Umbilical cord (tissue), 2 donors: ENCODE data around the gene PARP15. TPM values are rescaled to one million over a fixed set of nuclear protein-coding genes. Genes with fewer than 3 reads are reported as not detected.
"Not testable (repeated sequence)": the region's sequence is repeated elsewhere in the genome, so short reads cannot be mapped to it uniquely, and the experiment has no call there.

Source experiments
- DNase-seq: peaks from one replicate; pipeline ENCODE4 v3.0.0-alpha.2; 2015; ENCODE audit warnings: low spot score
- total RNA-seq: library from RNA; depleted of rRNA; stranded (reverse); fragments of >200 nt; gene quantifications from one replicate; pipeline ENCODE4 v1.2.3, GENCODE V29; 2014; ENCODE audit warnings: low replicate concordance; ENCODE audit not compliant: insufficient read depth

Gene PARP15
- total RNA-seq, result 4.3 TPM

GRCh38 chr3:122577409-122578031 is at the start of gene PARP15:
Gene PARP15 (plus strand): TSS chr3:122577650. CDS start chr3:122577668, 18 bp downstream.
- DNase-seq, result no peak

DNA sequence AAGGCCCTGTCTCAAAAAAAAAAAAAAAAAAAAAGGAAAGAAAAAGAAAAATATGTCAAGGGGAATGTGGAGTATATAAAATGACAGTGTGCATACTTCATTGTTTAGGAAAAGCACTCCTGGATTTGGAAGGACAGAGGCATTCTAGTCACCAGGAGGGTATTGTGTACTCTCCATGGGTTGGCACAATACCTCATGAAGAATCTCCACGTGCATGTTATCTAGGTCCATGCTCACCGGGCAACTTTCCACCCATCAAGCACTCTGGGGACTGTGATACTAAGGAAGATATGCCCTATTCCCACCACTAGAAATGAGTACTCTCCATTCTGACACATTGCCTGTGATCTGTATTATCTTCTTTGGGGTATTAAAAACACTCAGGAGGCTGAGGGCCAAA is 47.3 kb upstream of the PARP15 start:
- DNase-seq, result no peak

- no peak for DNase-seq
Measured at GRCh38 chr3:122533480-122533879, 44.0 kb upstream of the PARP15 start.

GRCh38 chr3:122533931-122534334 is 43.5 kb upstream of the PARP15 start:
- DNase-seq, result peak; percentile 11

GRCh38 chr3:122535964-122536631 is 41.4 kb upstream of the PARP15 start:
- DNase-seq, result no peak

GRCh38 chr3:122536632-122537001 is 40.8 kb upstream of the PARP15 start:
- DNase-seq, result no peak

DNA sequence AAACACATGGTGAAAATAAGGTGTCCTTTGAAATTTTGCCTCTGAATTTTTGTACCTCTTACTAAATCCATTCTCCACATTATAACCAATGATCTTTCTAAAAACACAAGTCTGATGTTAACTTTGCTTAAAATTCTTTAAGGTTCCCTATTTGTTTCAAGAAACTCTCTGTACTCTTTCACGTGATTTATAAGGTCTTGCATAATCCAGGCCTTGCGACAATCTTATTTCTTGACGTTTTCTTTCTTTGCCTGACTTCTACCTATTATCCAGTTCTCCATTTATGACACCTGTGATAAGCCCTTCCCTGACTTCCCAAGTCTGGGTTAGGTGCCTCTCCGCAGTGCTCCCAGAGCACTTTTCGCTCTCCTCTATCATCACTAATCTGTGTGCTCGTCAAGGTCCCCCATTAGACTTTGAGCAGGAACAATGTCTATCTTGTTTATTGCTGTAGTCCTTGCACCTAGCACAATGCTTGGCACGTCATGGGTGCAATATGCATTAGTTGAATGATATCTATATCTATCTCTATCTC is 38.4 kb upstream of the PARP15 start:
- DNase-seq, result no peak

- no peak for DNase-seq
Measured at GRCh38 chr3:122546151-122546550, 31.3 kb upstream of the PARP15 start.

GRCh38 chr3:122548076-122548475 is 29.4 kb upstream of the PARP15 start:
- DNase-seq, result no peak

DNA sequence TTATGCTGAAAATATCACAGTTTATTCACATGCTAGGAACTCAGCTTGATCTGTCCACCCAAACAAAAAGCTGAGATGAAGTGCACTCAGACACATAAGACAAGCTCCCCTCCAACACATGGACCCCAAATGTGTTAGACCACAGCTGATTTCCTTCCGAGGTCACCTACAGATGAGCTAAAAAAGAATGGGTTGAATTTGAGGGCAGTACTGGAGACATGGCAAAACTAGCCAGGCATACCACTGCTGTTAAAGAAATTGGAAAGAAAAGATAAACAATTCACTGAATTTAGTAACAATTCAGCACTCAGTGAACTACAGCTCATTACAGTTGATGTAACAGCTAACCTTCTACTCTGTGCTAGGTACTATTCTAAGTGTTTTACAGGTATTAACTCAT is 28.8 kb upstream of the PARP15 start:
- DNase-seq, result no peak

DNA sequence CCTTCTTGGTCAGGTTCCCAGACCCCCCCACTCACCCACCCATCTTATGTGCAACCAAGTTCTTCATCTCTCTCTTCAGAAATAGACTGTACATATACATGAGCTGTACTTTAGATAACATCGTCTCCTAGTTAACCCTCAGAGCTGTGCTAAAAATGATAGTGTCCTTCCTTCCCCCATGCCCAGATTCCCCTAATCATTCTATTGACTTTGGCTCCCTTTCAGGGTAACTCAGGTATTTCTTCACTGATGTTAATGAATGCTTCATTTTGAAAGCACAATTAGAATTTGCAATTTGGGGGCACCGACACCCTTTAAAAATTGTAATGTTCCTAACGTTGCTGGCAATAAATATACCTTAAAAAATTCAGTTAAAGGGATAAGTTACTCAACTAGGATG is 24.3 kb upstream of the PARP15 start:
- DNase-seq, result no peak

DNA sequence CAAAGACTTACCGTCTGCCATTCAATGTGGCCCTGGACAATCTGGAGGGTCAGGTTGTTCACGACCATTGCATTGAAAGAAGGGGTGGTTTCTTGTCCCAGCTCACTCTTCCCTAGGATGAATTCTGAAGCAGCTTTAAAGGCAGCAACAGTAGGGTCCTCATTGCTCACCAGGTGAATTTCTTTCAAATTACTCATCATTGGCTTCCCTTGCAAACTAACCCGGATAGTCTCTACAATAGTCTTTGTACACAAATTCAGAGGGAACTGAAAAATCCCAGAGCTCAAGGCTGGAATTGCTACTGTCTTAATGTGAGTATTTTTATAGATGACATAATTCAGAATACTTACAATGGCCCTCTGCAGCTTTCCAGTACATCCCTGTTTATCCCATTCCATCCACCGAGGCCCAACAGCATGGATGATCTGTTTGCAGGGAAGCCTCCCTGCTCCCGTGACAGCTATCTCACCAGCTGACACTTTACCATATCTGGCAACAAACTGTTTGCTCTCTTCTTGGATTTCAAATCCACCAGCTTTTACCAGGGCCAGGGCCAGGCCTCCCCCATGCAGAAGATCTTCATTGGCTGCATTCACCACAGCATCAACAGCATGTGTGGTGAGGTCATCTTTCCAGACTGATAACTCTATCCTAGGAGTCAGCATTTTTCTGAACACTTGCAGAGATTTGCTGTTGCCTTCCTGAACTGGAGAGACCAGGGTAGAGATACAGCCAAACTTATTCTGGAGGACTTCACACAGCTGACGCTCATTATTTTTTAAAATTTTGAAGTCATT is 22.0 kb upstream of the PARP15 start:
- DNase-seq, result peak; percentile 68

DNA sequence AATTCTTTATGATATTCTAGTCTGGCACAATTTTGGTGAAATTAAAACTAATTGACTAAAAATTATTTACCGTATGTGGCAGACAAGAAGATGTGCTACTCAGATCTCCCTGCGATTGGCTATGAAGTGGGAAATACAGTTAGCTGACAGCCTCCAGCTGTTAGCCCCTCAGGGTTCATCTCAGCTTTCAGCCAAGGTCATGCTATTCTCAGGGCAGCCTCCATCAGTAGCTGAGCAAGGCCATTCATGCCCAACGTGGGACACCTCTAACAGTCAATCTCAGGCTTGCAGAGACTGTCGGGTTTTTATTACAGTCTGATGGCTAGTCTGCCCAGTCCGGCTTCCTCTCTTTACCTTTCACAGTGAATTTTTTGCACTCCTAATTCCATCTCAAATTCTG is 20.1 kb upstream of the PARP15 start:
- no peak for DNase-seq

DNA sequence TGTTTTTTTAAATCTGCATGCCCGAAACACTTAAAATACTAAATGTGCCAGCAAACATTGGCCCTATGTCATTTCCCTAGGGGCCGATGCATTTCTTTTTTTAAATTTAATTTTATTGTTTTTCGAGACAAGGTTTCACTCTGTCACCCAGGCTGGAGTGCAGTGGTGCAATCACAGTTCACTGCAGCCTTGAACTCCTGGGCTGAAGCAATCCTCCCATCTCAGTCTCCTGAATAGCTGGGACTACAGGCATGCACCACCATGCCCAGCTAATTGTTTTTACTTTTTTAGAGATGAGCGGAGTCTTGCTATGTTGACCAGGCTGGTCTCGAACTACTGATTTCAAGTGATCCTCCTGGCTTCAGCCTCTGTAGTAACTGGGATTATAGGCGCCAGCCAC is 18.8 kb upstream of the PARP15 start:
- DNase-seq, result no peak

GRCh38 chr3:122559906-122560305 is 17.5 kb upstream of the PARP15 start:
- DNase-seq, result no peak

DNA sequence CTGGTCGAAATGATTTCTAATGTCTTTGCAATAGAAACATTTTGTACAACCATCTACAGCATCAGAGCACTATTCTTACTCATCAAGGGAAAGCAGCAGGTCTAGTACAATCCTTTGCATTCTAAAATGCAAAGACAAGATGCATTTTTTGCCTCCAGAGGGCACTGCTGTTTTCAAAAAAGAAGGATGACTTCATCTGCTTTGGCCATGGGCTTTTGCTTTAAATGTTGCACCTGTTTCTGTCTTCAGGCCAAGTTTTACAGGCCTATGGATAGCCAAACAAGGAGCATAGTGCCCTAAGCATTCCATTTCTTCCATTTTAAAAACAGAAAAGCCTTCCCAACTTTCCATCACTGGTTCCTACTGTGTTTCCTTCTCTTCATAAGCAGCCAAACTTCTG is 16.8 kb upstream of the PARP15 start:
- peak; percentile 71 for DNase-seq

DNA sequence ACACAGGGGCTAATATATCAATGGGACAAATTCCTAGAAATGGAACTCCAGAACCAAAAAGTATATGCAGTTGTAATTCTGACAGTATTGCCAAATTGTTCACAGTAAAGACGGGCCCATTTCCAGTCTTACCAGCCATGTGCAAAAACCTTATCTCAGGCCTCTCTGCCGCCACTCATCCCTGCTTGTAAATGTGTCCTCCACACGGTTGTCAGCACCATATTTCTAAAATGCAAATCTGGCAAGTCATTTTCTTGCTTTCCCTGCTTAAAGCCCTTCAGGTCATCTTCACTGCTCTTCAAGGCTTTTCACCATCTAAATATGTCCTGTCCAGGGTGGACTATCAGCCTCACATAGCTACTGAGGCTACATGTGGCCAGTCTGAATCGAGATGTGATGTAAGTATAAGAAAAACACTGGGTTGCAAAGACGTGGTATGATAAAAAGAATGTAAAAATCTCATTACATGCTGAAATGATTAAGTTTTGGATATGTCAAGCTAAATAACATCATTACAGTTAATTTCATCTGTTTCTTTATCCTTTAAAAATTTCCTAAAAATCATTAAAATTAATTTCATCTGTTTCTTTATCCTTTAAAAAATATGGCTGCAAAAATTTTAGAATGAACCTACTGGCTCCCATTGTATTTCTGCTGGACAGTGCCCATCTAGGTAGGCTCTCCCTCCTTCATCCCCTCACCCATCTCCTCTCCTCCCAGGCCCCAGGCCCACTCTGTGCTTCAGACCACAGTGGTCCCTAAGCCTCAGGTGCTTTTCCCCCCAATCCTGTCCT is 14.3 kb upstream of the PARP15 start:
- no peak for DNase-seq

GRCh38 chr3:122563717-122564025 is 13.8 kb upstream of the PARP15 start:
- DNase-seq, result peak; percentile 17

GRCh38 chr3:122564155-122564912 is 13.1 kb upstream of the PARP15 start, which contains the start of the genes DTX3L and PARP9:
Gene DTX3L (plus strand): TSS chr3:122564338. CDS start chr3:122564427, 89 bp downstream.
Gene PARP9 (minus strand): TSS chr3:122564300. CDS start chr3:122559620, 4,680 bp downstream.
- peak; percentile 85 for DNase-seq

DNA sequence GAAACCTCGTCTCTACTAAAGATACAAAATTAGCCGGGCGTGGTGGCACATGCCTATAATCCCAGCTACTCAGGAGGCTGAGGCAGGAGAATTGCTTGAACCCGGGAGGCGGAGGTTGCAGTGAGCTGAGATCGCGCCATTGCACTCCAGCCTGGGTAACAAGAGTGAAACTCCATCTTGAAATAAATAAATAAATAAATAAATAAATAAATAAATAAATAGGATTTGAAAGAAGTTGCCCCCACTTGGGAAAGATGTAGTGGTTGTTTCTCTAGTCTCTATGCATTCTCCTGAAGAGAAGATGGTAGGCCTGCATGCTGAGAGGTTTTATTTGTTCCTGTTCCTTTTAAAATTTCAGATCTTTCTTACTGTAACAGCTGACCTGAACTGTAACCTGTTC is 9.3 kb upstream of the PARP15 start:
- DNase-seq, result not testable (repeated sequence)

DNA sequence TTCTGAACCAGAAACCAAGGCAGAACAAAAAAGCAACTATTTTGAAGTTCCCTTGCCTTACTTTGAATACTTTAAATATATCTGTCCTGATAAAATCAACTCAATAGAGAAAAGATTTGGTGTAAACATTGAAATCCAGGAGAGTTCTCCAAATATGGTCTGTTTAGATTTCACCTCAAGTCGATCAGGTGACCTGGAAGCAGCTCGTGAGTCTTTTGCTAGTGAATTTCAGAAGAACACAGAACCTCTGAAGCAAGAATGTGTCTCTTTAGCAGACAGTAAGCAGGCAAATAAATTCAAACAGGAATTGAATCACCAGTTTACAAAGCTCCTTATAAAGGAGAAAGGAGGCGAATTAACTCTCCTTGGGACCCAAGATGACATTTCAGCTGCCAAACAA is 8.7 kb upstream of the PARP15 start:
- DNase-seq, result no peak
